DOHH2 (cell line): ENCODE measurements around the gene C5.

Experiments
- H3F3A ChIP-seq: fragments of 200-600 bp; sonication (generic), shearing (Covaris generic); 2 replicates; pipeline ENCODE4 v1.6.0; 2016; ENCODE audit warnings: antibody characterized with exemption, mild to moderate bottlenecking; ENCODE audit not compliant: control insufficient read depth, insufficient read depth
- H3K27ac ChIP-seq: fragments of 200-600 bp; sonication (generic); 2 replicates; pipeline ENCODE4 v1.5.1; 2014; ENCODE audit warnings: low read depth, mild to moderate bottlenecking, low read length, moderate library complexity
- H3K27me3 ChIP-seq: fragments of 200-600 bp; sonication (generic); 2 replicates; pipeline ENCODE4 v1.6.1; 2014; ENCODE audit warnings: mild to moderate bottlenecking, low read length, mixed read lengths; ENCODE audit not compliant: control insufficient read depth
- H3K36me3 ChIP-seq: fragments of 200-600 bp; sonication (generic); 2 replicates; pipeline ENCODE4 v1.6.1; 2014; ENCODE audit warnings: mild to moderate bottlenecking, low read length, moderate library complexity, mixed read lengths; ENCODE audit not compliant: control insufficient read depth
- H3K4me1 ChIP-seq: fragments of 200-600 bp; sonication (generic); 2 replicates; pipeline ENCODE4 v1.6.1; 2014; ENCODE audit warnings: mild to moderate bottlenecking, low read length, mixed read lengths; ENCODE audit not compliant: control insufficient read depth
- H3K4me2 ChIP-seq: fragments of 200-600 bp; sonication (generic); 2 replicates; pipeline ENCODE4 v1.6.0; 2014; ENCODE audit warnings: mild to moderate bottlenecking, low read length, moderate library complexity
- H3K4me3 ChIP-seq: fragments of 200-600 bp; sonication (generic); 2 replicates; pipeline ENCODE4 v1.5.1; 2014; ENCODE audit warnings: mild to moderate bottlenecking, low read length, mixed read lengths
- H3K79me2 ChIP-seq: fragments of 200-600 bp; sonication (generic); 2 replicates; pipeline ENCODE4 v1.6.1; 2014; ENCODE audit warnings: mild to moderate bottlenecking, low read length, mixed read lengths; ENCODE audit not compliant: control insufficient read depth
- H3K9me2 ChIP-seq: fragments of 200-600 bp; sonication (generic); replicated peaks from 2 replicates; pipeline ENCODE4 v1.6.1; 2014; ENCODE audit warnings: mild to moderate bottlenecking, low read length, mixed read lengths; ENCODE audit not compliant: control insufficient read depth
- H3K9me3 ChIP-seq: fragments of 200-600 bp; sonication (generic); 2 replicates; pipeline ENCODE4 v1.6.1; 2014; ENCODE audit warnings: antibody characterized with exemption, low read length, mixed read lengths; ENCODE audit not compliant: control insufficient read depth, insufficient read depth
- H4K20me1 ChIP-seq: fragments of 200-600 bp; sonication (generic); 2 replicates; pipeline ENCODE4 v1.6.0; 2014; ENCODE audit warnings: low read depth, mild to moderate bottlenecking, antibody characterized with exemption, low read length, moderate library complexity; ENCODE audit not compliant: control insufficient read depth, insufficient read depth
- CTCF ChIP-seq: fragments of 200-600 bp; sonication (generic); IDR thresholded peaks from one replicate; pipeline ENCODE4 v1.5.1; 2014; ENCODE audit warnings: antibody characterized with exemption, mild to moderate bottlenecking, low read depth, low read length; ENCODE audit not compliant: poor library complexity, severe bottlenecking
- EZH2phosphoT487 ChIP-seq: fragments of 200-600 bp; sonication (generic); IDR thresholded peaks from 2 replicates; pipeline ENCODE4 v1.6.1; 2017; ENCODE audit warnings: borderline replicate concordance, mild to moderate bottlenecking, antibody characterized with exemption, low read length, moderate library complexity, mixed read lengths

The C5 gene

DNA sequence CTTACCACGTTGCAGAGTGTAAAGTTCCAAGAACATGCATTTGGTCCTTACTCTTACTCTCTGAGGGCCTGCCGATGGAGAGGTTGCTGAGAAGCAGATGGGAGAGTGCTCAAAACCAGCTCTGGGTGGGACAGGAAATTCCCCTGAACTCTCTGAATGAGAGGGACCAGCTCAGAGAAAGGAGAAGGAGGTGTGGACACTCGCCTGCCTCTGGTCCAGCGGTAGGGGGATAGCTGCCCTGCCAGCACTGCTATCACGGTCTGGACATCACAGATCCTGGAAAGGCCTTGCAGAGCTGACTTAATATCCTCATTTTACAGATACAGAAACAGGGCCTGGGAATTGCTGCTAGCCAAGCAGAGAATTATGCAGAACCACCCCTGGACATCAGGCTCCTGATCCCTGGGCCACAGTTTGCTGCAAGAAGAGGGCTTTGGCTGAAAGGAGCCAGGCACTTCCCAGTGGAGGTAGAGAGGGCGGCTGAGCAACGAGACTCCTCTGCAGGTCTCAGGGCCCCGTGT lies 128.4 kb downstream of the C5 start:
- no peaks in the 10 kb centered on the region for H3K9me3 ChIP-seq
- H4K20me1 ChIP-seq: no peaks in the 10 kb centered on the region
- H3K79me2 ChIP-seq: peaks cover 4% of the 10 kb centered on the region
- no peaks in the 10 kb centered on the region for H3K9me2 ChIP-seq
- H3K36me3 ChIP-seq: peaks cover 26% of the 10 kb centered on the region
- no peak overlapping the region for H3K4me3 ChIP-seq
- H3K27me3 ChIP-seq: no peaks in the 10 kb centered on the region
- peak overlapping the region; percentile 37 for H3K4me2 ChIP-seq
- H3F3A ChIP-seq: no peaks in the 10 kb centered on the region
- TF ChIP-seq EZH2phosphoT487 (no peak), CTCF (no peak)
- peaks cover 73% of the 10 kb centered on the region for H3K4me1 ChIP-seq
- no peak overlapping the region for H3K27ac ChIP-seq

- H3K4me2 ChIP-seq: peak overlapping the region; percentile 37; the same call in 1 of the 2 replicates
- no peak overlapping the region for H3K27ac ChIP-seq
- H3K9me2 ChIP-seq: no peaks in the 10 kb centered on the region
- H3K9me3 ChIP-seq: no peaks in the 10 kb centered on the region
- TF ChIP-seq CTCF: no peak
- TF ChIP-seq EZH2phosphoT487: no peak
- no peak overlapping the region for H3K4me3 ChIP-seq
- H3K4me1 ChIP-seq: peaks cover 73% of the 10 kb centered on the region
- no peaks in the 10 kb centered on the region for H3F3A ChIP-seq
- H3K36me3 ChIP-seq: peaks cover 26% of the 10 kb centered on the region
- no peaks in the 10 kb centered on the region for H3K27me3 ChIP-seq
- H3K79me2 ChIP-seq: peaks cover 3% of the 10 kb centered on the region
- no peaks in the 10 kb centered on the region for H4K20me1 ChIP-seq
Observed at GRCh38 chr9:120920806-120921178, 129.3 kb downstream of the C5 start.

- H3K4me2 ChIP-seq: no peak overlapping the region
- H3K79me2 ChIP-seq: no peaks in the 10 kb centered on the region
Observed at GRCh38 chr9:120919843-120920805, 130.0 kb downstream of the C5 start.

More at GRCh38 chr9:120919843-120920805, 130.0 kb downstream of the C5 start:
- no peak for TF ChIP-seq CTCF
- TF ChIP-seq EZH2phosphoT487: no peak
- H3K9me3 ChIP-seq: no peaks in the 10 kb centered on the region
- no peaks in the 10 kb centered on the region for H4K20me1 ChIP-seq
- H3K27me3 ChIP-seq: no peaks in the 10 kb centered on the region
- H3K4me1 ChIP-seq: peaks cover 67% of the 10 kb centered on the region
- no peak overlapping the region for H3K4me3 ChIP-seq
- H3K9me2 ChIP-seq: no peaks in the 10 kb centered on the region
- no peak overlapping the region for H3K27ac ChIP-seq
- peaks cover 26% of the 10 kb centered on the region for H3K36me3 ChIP-seq
- H3F3A ChIP-seq: no peaks in the 10 kb centered on the region
